Measurements from ENCODE around the gene RSRC1.

- TF ChIP-seq CTCF (IDR thresholded peaks at IDR 0.05; ENCODE audit: control extremely low read depth in 1 of 3, insufficient read depth in 1 of 3, low read depth in 1 of 3, low read length in 3 of 3) = no peak
- TF ChIP-seq POLR2AphosphoS5 (IDR thresholded peaks at IDR 0.05; ENCODE audit: low read depth, low read length) = no peak
- no peak for TF ChIP-seq YY1 (IDR thresholded peaks at IDR 0.05; ENCODE audit: low read depth, low read length)
- TF ChIP-seq EP300 (IDR thresholded peaks at IDR 0.05; ENCODE audit: borderline replicate concordance in 1 of 2, low read depth in 2 of 2, low read length in 2 of 2) = no peak
- no peak for TF ChIP-seq GTF2F1 (IDR thresholded peaks at IDR 0.05; ENCODE audit: borderline replicate concordance, low read depth, low read length)
These were observed 344.0 kb downstream of the RSRC1 start for GRCh38 chr3:158453865-158454264.

All from H1 (cell line).